HepG2 (cell line): ENCODE data around the gene MACROD2. TPM values are rescaled to one million over a fixed set of nuclear protein-coding genes. Genes with fewer than 3 reads are reported as not detected.

Experiments used
- ATAC-seq: fragments of 200-7000 bp; cut with Tn5 transposase; 3 replicates; pipeline ENCODE4 v1.9.1; 2020; ENCODE audit warnings: mild to moderate bottlenecking, moderate library complexity
- BruUV-seq: library from RNA; stranded (reverse); fragments of 400-500 nt; replicated peaks from 2 replicates; lab custom pipeline; 2021; lab: Mats Ljungman, UMichigan
- CTCF ChIA-PET: fragments of 300-600 bp; formaldehyde crosslinking; extraction: SDS; loops from one replicate; lab custom pipeline; 2021; ENCODE audit warnings: low total read pairs, inconsistent platforms, low intra/inter-chr PET ratio; lab: Yijun Ruan, JAX
- POLR2A ChIA-PET: fragments of 350-600 bp; sonication (Branson Sonifier 250); formaldehyde crosslinking; loops from one replicate; lab custom pipeline; 2020; ENCODE audit warnings: antibody characterized with exemption, inconsistent platforms; lab: Yijun Ruan, JAX
- DNase-seq: peaks from one replicate; pipeline ENCODE4 v3.0.0-alpha.2; 2015; ENCODE audit warnings: low spot score
- FAIRE-seq: peaks from 3 replicates; lab custom pipeline; 2011; peaks lifted over from hg19 to GRCh38; lab: Jason Lieb, UNC
- H2AFZ ChIP-seq: one replicate; pipeline ENCODE4 v1.6.1; 2011; ENCODE audit warnings: low read length, inconsistent platforms
- H3K27ac ChIP-seq: fragments of 300-600 bp; 3 replicates; pipeline ENCODE4 v1.8.0; 2011; ENCODE audit warnings: mixed run types, mild to moderate bottlenecking, mixed read lengths, low read length, inconsistent platforms; ENCODE audit not compliant: insufficient read depth; ENCODE audit errors: extremely low read length
- H3K27me3 ChIP-seq, 2 experiments: fragments of 200-600 bp in 1 of 2; 2 replicates in 1 of 2; 3 replicates in 1 of 2; pipeline versions ENCODE4 v1.6.0 to v1.8.0; 2011; ENCODE audit warnings: low read length in 2 of 2, mild to moderate bottlenecking in 2 of 2, moderate library complexity in 2 of 2, inconsistent platforms in 1 of 2; ENCODE audit not compliant: insufficient read depth in 2 of 2, control insufficient read depth in 1 of 2
- H3K36me3 ChIP-seq, 2 experiments: fragments of 200-600 bp in 1 of 2; replicated peaks in 1 of 2; 2 replicates in 1 of 2; 3 replicates in 1 of 2; pipeline versions ENCODE4 v1.5.1 to v1.8.0; 2011; ENCODE audit warnings: low read length in 2 of 2, inconsistent platforms in 1 of 2; ENCODE audit not compliant: insufficient read depth in 2 of 2, control insufficient read depth in 1 of 2
- H3K4me1 ChIP-seq: 2 replicates; pipeline ENCODE4 v1.5.1; 2012; ENCODE audit warnings: low read length, inconsistent platforms; ENCODE audit not compliant: insufficient read depth
- H3K4me2 ChIP-seq: 2 replicates; pipeline ENCODE4 v1.6.0; 2011; ENCODE audit warnings: low read depth, low read length, inconsistent platforms
- H3K4me3 ChIP-seq, 3 experiments: fragments of 200-600 bp in 1 of 3; sonication (generic), shearing (Covaris generic) in 1 of 3; replicated peaks in 1 of 3; 2 replicates each; pipeline ENCODE4 v1.5.1; 2011 to 2016; ENCODE audit warnings: low read length in 3 of 3, inconsistent platforms in 2 of 3, low read depth in 2 of 3, mild to moderate bottlenecking in 2 of 3, control low read depth in 1 of 3, mixed read lengths in 1 of 3; ENCODE audit not compliant: insufficient read depth in 1 of 3
- H3K79me2 ChIP-seq: one replicate; pipeline ENCODE4 v1.6.1; 2011; ENCODE audit warnings: low read length, inconsistent platforms; ENCODE audit not compliant: insufficient read depth
- H3K9ac ChIP-seq: 2 replicates; pipeline ENCODE4 v1.6.0; 2011; ENCODE audit warnings: mild to moderate bottlenecking, low read depth, low read length, inconsistent platforms; ENCODE audit not compliant: insufficient read depth
- H3K9me3 ChIP-seq: 2 replicates; pipeline ENCODE4 v1.5.1; 2012; ENCODE audit warnings: mild to moderate bottlenecking, low read length
- H4K20me1 ChIP-seq: 2 replicates; pipeline ENCODE4 v1.6.0; 2011; ENCODE audit warnings: inconsistent platforms, mild to moderate bottlenecking, low read length, moderate library complexity; ENCODE audit not compliant: insufficient read depth
- BRCA1 ChIP-seq: sonication (generic); formaldehyde crosslinking; IDR thresholded peaks from 2 replicates; pipeline ENCODE4 v1.4.0; 2020; ENCODE audit warnings: missing genetic modification reagents
- GATA4 ChIP-seq: sonication (generic); IDR thresholded peaks from 2 replicates; pipeline ENCODE4 v1.6.1; 2016; ENCODE audit warnings: antibody characterized with exemption, low read depth, borderline replicate concordance
- GATAD1 ChIP-seq: IDR thresholded peaks from 2 replicates; pipeline ENCODE4 v1.6.1; 2016; ENCODE audit warnings: missing genetic modification reagents, missing compliant biosample characterization
- HNRNPLL ChIP-seq: fragments of 200-400 bp; formaldehyde crosslinking; IDR thresholded peaks from 2 replicates; pipeline ENCODE4 v1.6.1; 2017; ENCODE audit warnings: mild to moderate bottlenecking, low read depth, low read length; ENCODE audit not compliant: poor library complexity, severe bottlenecking
- MAFF ChIP-seq: IDR thresholded peaks from 2 replicates; pipeline ENCODE4 v1.6.1; 2011; ENCODE audit warnings: low read depth, low read length, improper control_type of control experiment
- MAFK ChIP-seq, 2 experiments: IDR thresholded peaks in 1 of 2; conservative IDR thresholded peaks in 1 of 2; 2 replicates each; pipeline ENCODE4 v1.6.1; 2011; ENCODE audit warnings: improper control_type of control experiment in 2 of 2, low read length in 2 of 2
- NFE2L2 ChIP-seq: fragments of 150-350 bp; IDR thresholded peaks from 2 replicates; pipeline ENCODE4 v1.6.1; 2014; ENCODE audit warnings: low read length
- NR1H2 ChIP-seq: sonication (generic); formaldehyde crosslinking; IDR thresholded peaks from 2 replicates; pipeline ENCODE4 v1.8.1; 2022; ENCODE audit warnings: low read depth, missing genetic modification reagents, borderline replicate concordance
- SIX4 ChIP-seq: sonication (generic); formaldehyde crosslinking; IDR thresholded peaks from 2 replicates; pipeline ENCODE4 v1.4.0; 2020; ENCODE audit warnings: missing genetic modification reagents
- TARDBP ChIP-seq: sonication (generic); formaldehyde crosslinking; IDR thresholded peaks from 2 replicates; pipeline ENCODE4 v1.8.0; 2022; ENCODE audit warnings: mild to moderate bottlenecking, missing genetic modification reagents
- ZFP90 ChIP-seq: sonication (generic); formaldehyde crosslinking; IDR thresholded peaks from 2 replicates; pipeline ENCODE4 v1.8.0; 2022; ENCODE audit warnings: missing genetic modification reagents, mild to moderate bottlenecking, inconsistent platforms, borderline replicate concordance
- ZSCAN31 ChIP-seq: sonication (generic); formaldehyde crosslinking; IDR thresholded peaks from 2 replicates; pipeline ENCODE4 v1.5.0; 2020; ENCODE audit warnings: low read depth, mild to moderate bottlenecking, missing genetic modification reagents
- WGBS: methylation state at CpG from one replicate; pipeline ENCODE4 v1.1.6; 2017; ENCODE audit warnings: low lambda C conversion rate; 5-methylcytosine and 5-hydroxymethylcytosine counted together
- in situ Hi-C: cut with HindIII; loops from 2 replicates; pipeline ENCODE4 v1.10.0; 2017; ENCODE audit warnings: low pct_unique_long_range_greater_than_20kb; ENCODE audit not compliant: extremely low pct_ligation_motif_present
- intact Hi-C: fragments of 100-400 bp; cut with micrococcal nuclease; formaldehyde crosslinking; loops from one replicate; pipeline ENCODE4 v1.10.0; 2022; ENCODE audit not compliant: unreplicated experiment
- polyA plus RNA-seq, 8 experiments: library from polyadenylated mRNA; depleted of rRNA in 3 of 8; stranded (reverse) in 7 of 8; unstranded in 1 of 8; fragments of >200 nt; fragmentation: Illumina TruSeq in 4 of 8; extraction: Trizol in 4 of 8; gene quantifications; 2 replicates each; pipeline versions ENCODE4 v1.2.1 to v1.2.3, GENCODE V29; 2011 to 2016; ENCODE audit warnings: low read depth in 4 of 8, missing spikeins in 1 of 8, mixed read lengths in 1 of 8; ENCODE audit not compliant: insufficient read depth in 1 of 8
- total RNA-seq, 5 experiments: library from RNA; depleted of rRNA; stranded (reverse); fragments of >200 nt; fragmentation: Illumina TruSeq; extraction: Trizol; gene quantifications; 2 replicates each; pipeline ENCODE4 v1.2.3, GENCODE V29; 2016; ENCODE audit warnings: low read depth in 1 of 5

Gene MACROD2
- total and polyA plus RNA-seq, 2 of the 13 experiments (the other 11 are each of a cell fraction or from before 2014, with no cell fraction given) = 0.13 to 0.51 TPM

- TF ChIP-seq GATAD1 (CRISPR knock-in tag) (no peak), SIX4 (CRISPR knock-in tag) (no peak)
Measured at GRCh38 chr20:15520930-15521524, 1525.7 kb downstream of the MACROD2 start (continued).

GRCh38 chr20:15523400-15523799, 1528.1 kb downstream of the MACROD2 start:
- Histone ChIP-seq H3K27ac (no peak overlapping the region), H3K9me3 (peaks cover 98% of the 10 kb centered on the region), H3K4me1 (no peaks in the 10 kb centered on the region), H4K20me1 (no peaks in the 10 kb centered on the region), H3K27me3 (no peaks in the 10 kb centered on the region), H3K9ac (no peak overlapping the region), H3K79me2 (no peaks in the 10 kb centered on the region), H2AFZ (no peak overlapping the region), H3K36me3 (no peaks in the 10 kb centered on the region), H3K4me3 (no peak overlapping the region), H3K4me2 (no peak overlapping the region)
- DNase-seq = no peak
- ChIA-PET POLR2A (no interaction called here), CTCF (no interaction called here)
- intact Hi-C loops (no loop called here), in situ Hi-C loops (no loop called here)
- WGBS = 20% methylated on average over 3 of the region's 3 CpGs
- BruUV-seq = no TSS peak
- FAIRE-seq = no peak
- no peak for ATAC-seq
- TF ChIP-seq MAFF (peak; percentile 77), TARDBP (CRISPR knock-in tag) (no peak), ZFP90 (CRISPR knock-in tag) (no peak), ZSCAN31 (CRISPR knock-in tag) (no peak), NR1H2 (CRISPR knock-in tag) (no peak), NFE2L2 (peak; percentile 63), BRCA1 (no peak), MAFK (conservative IDR thresholded peaks at IDR 0.05 in 1 of 2, IDR thresholded peaks at IDR 0.05 in 1 of 2; ENCODE audit: low read length in 2 of 2) (peak; percentile 83 to 88), GATA4 (no peak), HNRNPLL (no peak)
